Inflammatory macrophage treated with lipopolysaccharide for 4 hours (primary cell): ENCODE data around the gene SLC24A4.

Source experiments
- DNase-seq: peaks from one replicate; pipeline ENCODE4 v3.0.0-alpha.2; 2020

The SLC24A4 gene

DNA sequence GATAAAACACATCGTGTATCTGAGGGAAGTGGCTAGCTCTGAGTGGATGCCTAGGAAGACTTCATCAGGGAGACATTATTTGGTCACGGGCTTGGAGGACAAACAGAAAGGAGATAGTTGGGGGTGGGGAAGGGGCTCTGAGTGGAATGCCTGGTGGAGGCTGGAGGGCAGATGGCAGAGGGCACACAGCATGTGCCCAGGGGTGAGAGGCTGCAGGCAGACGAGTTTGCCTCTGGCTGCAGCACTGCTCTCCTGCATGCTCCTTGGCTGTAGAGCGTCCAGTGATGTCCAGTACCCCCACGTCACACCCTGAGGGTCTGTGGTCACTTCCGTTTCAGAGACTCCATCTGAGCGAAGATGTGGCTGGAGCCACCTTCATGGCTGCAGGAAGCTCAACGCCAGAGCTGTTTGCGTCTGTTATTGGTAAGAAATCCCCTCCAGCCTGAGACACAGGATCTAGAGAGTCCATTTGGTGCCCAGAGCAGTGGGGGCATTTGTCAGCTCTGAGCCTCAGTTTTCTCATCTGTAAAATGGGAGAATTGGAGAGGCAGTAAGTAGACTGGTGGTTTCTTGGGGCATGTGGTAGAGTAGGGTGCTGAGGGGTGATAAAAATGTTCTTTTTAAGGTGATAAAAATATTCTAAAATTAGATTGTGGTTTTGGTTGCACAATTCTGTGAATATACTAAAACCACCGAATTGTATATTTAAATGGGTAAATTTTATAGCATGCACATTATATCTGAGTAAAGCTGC, 119.0 kb downstream of the SLC24A4 start:
- DNase-seq, result no peak

GRCh38 chr14:92443167-92443566, 120.2 kb downstream of the SLC24A4 start:
- no peak for DNase-seq

GRCh38 chr14:92443741-92444140, 120.8 kb downstream of the SLC24A4 start:
- no peak for DNase-seq

- no peak for DNase-seq
Observed at GRCh38 chr14:92446771-92447170, 123.8 kb downstream of the SLC24A4 start.

DNA sequence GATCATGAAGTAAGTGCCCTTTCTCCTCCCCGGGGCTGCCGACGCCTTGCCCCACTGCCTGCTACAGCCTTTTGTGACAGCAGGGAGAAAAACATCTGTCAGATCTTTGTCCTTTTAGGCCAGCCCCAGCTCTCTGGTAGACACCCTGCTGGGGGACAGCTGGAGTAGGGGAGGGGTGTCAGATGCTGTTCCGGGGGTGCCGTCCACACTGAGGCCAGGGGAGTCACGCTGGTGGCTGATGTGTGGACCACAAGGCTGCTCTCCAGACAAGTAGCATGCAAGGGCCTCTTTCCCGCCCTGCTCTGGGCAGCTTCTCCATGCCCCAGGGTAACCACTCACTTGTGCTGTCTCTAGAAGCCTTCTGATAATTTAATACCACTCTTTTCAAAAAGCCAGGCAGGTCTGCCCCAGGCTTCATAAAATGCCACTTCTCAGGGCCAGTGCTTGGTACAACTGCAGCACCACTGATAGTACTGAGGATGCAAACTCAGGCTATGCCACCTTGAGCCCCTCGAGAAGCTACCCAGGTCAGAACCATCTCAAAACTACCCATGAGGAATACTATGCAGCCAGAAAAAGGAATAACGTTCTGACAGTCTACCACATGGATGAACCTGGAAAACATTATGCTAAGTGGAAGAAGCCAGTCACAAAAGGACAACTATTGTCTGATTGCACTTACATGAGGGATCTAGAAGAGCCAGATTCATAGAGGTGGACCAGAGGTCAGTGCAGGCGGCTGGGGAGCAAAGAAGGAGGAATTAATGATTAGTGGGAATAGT, 124.6 kb downstream of the SLC24A4 start:
- no peak for DNase-seq

- DNase-seq, result no peak
Observed at GRCh38 chr14:92448786-92449185, 125.8 kb downstream of the SLC24A4 start.

GRCh38 chr14:92449404-92450181, 126.6 kb downstream of the SLC24A4 start:
- DNase-seq, result no peak

DNA sequence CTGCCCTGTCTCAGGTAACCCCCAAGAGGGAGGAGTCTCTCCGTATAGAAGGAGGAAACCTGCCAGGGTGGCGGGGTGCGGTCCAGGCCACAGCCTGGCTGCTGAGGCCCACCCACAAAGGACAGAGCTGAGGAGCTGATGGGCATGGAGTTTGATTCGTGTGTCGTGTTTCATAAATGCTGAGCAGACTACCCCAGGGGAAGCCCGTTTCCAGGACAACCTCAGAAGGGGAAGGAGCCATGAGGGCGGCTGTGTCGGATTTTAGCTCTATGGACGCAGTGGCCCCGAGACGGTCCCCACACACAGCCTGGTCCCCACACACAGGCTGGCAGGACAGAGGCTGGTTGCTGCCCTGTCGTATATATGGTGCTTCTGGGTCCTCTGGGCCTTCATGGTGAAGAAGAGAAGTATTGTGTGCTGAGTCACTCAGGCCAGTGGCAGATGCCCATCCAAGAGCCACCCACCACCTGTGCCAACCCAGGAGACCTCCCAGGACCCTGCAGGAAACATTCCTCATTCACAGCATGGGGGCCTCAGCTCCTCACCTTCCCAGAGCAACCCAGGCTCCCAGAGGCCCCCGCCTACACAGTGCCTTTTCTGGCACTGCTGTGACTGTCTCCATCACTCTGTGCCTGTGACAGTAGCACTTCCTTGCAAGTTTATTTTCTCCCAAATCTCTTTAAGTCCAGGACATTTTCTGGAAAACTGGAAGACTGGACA, 127.5 kb downstream of the SLC24A4 start:
- DNase-seq, result peak; percentile 25

DNA sequence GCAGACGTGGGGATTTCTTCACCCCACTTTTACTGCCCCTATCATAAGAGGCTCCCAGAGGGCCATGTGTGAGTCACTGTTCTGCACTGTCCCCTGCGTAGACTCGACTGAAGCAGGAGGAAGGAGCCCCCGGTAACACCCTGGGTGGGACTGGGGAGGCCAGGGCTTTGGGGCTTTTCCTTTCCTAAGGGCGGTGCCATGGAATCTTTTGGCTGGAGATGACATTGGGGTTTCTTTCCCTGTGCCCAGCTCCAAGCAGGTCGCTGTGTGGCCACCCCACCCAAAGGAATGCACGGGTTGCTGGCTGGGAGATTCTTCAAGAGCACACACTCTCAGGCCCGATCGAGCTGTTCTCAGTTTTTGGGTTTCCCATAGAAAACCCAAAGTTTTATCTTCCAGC, 128.3 kb downstream of the SLC24A4 start:
- DNase-seq, result no peak

DNA sequence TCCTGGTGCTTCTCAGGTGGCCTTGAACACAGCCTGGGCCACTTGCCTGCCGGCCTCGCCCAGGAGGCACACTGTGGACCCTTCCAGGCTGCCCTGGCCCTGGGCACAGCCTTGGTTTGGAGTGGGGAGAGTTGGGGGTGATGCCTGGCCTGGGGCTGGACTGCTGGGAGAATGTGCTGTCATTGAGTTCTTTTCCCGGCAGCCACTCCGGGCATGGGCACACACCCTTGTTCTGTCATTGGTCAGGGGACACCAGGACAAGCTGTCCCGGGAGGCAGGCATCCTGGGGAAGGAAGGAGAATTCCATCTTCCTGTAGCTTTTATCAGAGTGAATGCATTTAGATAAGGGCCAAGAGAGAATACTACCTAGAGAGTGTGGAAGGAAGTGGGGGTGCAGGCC, 128.8 kb downstream of the SLC24A4 start:
- no peak for DNase-seq

- DNase-seq, result no peak
Observed at GRCh38 chr14:92452471-92452870, 129.5 kb downstream of the SLC24A4 start.

DNA sequence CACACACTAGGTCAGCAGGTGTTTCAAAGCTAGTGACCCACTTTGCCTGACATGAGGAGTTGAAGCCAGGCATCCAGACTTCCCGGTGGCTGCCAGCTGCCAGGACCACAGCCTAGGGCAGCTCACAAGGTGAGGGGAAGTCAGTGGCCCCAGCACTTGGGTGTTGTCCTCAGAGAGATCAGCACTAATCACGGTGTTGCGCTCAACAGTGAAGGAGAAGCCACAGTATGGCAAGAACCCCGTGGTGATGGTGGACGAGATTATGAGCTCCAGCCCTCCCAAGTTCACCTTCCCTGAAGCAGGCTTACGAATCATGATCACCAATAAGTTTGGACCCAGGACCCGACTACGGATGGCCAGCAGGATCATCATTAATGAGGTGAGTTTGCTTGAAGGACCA, 130.7 kb downstream of the SLC24A4 start:
- DNase-seq, result no peak

- no peak for DNase-seq
Observed at GRCh38 chr14:92455231-92455630, 132.3 kb downstream of the SLC24A4 start.

DNA sequence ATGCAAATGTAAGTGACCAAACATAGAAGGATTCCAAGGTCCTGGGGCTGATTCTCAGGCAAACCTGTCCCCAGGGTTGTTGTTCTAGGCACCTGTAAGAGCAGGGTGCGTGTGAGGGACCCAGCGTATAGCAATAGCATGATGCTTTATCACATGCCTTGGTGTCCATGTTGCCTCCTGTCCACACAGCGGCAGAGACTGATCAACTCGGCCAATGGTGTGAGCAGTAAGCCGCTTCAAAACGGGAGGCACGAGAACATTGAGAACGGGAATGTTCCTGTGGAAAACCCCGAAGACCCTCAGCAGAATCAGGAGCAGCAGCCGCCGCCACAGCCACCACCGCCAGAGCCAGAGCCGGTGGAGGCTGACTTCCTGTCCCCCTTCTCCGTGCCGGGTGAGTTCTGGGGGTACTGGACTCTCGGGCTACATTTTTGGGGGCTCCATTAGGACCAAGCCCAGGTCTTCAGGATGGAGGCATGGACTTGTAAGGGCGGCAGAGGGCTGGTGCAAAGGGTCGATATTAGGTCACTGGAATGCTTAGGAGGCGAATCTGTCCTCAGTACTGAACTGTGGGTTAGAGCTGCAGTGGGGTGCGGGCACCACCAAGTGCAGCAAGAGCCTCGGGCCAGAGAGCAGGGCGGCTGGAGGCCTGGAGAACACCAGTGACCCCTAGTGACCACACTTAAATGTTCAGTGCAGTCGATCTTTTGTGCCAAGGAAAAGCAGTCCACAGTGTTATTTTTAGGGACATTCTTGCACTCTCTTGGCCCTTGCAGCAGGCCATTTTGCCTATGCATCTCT, 133.4 kb downstream of the SLC24A4 start:
- peak; percentile 84 for DNase-seq

- no peak for DNase-seq
Observed at GRCh38 chr14:92457016-92457565, 134.1 kb downstream of the SLC24A4 start.

- no peak for DNase-seq
Observed at GRCh38 chr14:92458136-92459029, 135.4 kb downstream of the SLC24A4 start.

- no peak for DNase-seq
Observed at GRCh38 chr14:92459030-92459949, 136.3 kb downstream of the SLC24A4 start.

DNA sequence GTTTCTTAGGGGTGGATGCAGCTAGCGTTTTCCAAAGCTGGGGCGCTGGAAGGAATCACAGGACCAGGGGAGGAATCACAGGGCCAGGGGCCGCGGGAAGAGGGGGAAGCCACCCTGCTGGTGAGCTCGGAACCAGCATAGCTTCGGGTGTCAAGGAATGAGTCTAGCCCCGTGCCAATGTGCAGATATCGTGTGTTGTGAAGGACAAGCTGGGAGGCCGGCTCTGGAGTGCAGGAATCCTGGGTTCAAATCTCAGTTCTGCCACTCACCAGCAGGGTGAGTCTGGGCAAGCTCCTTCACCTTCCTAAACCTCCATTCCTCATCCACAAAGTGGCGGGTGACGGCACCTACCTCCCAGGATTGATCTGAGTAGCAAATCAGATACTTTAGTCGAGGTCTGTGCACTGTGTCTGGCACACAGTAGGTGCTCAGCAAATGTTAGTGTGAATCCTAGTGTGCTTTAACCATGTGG, 137.0 kb downstream of the SLC24A4 start:
- DNase-seq, result no peak

- no peak for DNase-seq
Observed at GRCh38 chr14:92460541-92460915, 137.6 kb downstream of the SLC24A4 start.
